Measurements from ENCODE around the gene NMRK2. TPM values are rescaled to one million over a fixed set of nuclear protein-coding genes. Genes with fewer than 3 reads are reported as not detected.

The NMRK2 gene
- polyA plus RNA-seq, 1 of the 3 experiments (the other 2 are of a cell fraction) = not detected

DNA sequence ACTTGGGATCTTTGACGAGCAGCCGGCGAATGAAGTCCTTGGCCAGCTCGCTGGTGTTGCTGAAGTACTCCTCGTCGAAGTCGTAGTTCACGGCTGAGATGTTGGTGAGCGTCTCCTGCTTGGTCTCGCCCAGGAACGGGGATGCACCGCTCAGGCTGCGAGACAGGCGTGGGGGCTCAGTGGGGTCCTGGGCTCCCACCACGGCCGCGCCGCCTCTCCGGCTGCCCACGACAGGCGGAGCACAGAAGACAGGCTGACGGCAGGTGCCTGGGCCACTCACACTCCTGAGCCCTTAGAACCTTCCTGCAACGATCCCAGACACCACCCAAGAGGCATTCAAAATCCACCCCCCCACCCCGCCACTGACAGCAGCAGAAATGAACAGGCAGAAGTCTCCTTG is 28.1 kb downstream of the NMRK2 start:
- no peak for DNase-seq
- H3K36me3 ChIP-seq (replicated peaks in 1 of 2; ENCODE audit: control insufficient read depth in 1 of 2, insufficient read depth in 2 of 2, low read length in 1 of 2) = peaks cover 34 to 55% of the 10 kb centered on the region in 2 experiments
- CTCF ChIA-PET = no interaction called here
- no CpG with 5 or more reads among the region's 24 CpGs for WGBS (ENCODE audit: low lambda C conversion rate)
- no peak overlapping the region for H3K4me2 ChIP-seq
- no peak overlapping the region for H2AFZ ChIP-seq (ENCODE audit: low read depth)
- no peaks in the 10 kb centered on the region for H3K27me3 ChIP-seq (ENCODE audit: insufficient read depth)
- H3K9ac ChIP-seq = no peak overlapping the region
- H3K9me2 ChIP-seq = no peaks in the 10 kb centered on the region
- no peak overlapping the region for H3K4me3 ChIP-seq (ENCODE audit: low read depth in 2 of 2, low read length in 1 of 2)
- H3F3A ChIP-seq (replicated peaks; ENCODE audit: insufficient read depth) = peaks cover 10% of the 10 kb centered on the region
- TF ChIP-seq RFX5 (IDR thresholded peaks at IDR 0.05; ENCODE audit: low read length) (no peak), MXI1 (IDR thresholded peaks at IDR 0.05; ENCODE audit: low read depth, low read length) (no peak), GATA2 (CRISPR knock-in tag; IDR thresholded peaks at IDR 0.05) (no peak), TAF1 (IDR thresholded peaks at IDR 0.05; ENCODE audit: borderline replicate concordance, low read depth, low read length) (no peak), EP300 (IDR thresholded peaks at IDR 0.05; ENCODE audit: borderline replicate concordance in 1 of 2, low read depth in 1 of 2, low read length in 1 of 2) (no peak), RAD21 (IDR thresholded peaks at IDR 0.05; ENCODE audit: low read length) (no peak), MEF2A (IDR thresholded peaks at IDR 0.05; ENCODE audit: borderline replicate concordance, low read depth) (no peak), NFIC (IDR thresholded peaks at IDR 0.05; ENCODE audit: borderline replicate concordance) (no peak)
- TF ChIP-seq, protein P1, sequence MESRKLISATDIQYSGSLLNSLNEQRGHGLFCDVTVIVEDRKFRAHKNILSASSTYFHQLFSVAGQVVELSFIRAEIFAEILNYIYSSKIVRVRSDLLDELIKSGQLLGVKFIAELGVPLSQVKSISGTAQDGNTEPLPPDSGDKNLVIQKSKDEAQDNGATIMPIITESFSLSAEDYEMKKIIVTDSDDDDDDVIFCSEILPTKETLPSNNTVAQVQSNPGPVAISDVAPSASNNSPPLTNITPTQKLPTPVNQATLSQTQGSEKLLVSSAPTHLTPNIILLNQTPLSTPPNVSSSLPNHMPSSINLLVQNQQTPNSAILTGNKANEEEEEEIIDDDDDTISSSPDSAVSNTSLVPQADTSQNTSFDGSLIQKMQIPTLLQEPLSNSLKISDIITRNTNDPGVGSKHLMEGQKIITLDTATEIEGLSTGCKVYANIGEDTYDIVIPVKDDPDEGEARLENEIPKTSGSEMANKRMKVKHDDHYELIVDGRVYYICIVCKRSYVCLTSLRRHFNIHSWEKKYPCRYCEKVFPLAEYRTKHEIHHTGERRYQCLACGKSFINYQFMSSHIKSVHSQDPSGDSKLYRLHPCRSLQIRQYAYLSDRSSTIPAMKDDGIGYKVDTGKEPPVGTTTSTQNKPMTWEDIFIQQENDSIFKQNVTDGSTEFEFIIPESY (IDR thresholded peaks at IDR 0.05; ENCODE audit: borderline replicate concordance, low read depth) = no peak
- TF ChIP-seq, protein P2, sequence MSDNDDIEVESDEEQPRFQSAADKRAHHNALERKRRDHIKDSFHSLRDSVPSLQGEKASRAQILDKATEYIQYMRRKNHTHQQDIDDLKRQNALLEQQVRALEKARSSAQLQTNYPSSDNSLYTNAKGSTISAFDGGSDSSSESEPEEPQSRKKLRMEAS (IDR thresholded peaks at IDR 0.05; ENCODE audit: low read depth) = no peak
- TF ChIP-seq, protein P3, sequence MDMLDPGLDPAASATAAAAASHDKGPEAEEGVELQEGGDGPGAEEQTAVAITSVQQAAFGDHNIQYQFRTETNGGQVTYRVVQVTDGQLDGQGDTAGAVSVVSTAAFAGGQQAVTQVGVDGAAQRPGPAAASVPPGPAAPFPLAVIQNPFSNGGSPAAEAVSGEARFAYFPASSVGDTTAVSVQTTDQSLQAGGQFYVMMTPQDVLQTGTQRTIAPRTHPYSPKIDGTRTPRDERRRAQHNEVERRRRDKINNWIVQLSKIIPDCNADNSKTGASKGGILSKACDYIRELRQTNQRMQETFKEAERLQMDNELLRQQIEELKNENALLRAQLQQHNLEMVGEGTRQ (IDR thresholded peaks at IDR 0.05; ENCODE audit: borderline replicate concordance, low read depth, low read length) = no peak
- POLR2A ChIA-PET = interaction anchor here (1.1 kb wide), 1 partner anchor 24 kb away, joined by 4 read pairs; the partner anchor contains the start of gene EEF2
- H3K27ac ChIP-seq (ENCODE audit: low read depth in 2 of 2, low read length in 1 of 2) = no peak overlapping the region
- peaks cover 70% of the 10 kb centered on the region for H4K20me1 ChIP-seq (ENCODE audit: insufficient read depth)
- H3K4me1 ChIP-seq (ENCODE audit: control insufficient read depth in 1 of 2, insufficient read depth in 2 of 2, low read depth in 1 of 2, low read length in 1 of 2) = no peaks in the 10 kb centered on the region
- peaks cover 45% of the 10 kb centered on the region for H3K79me2 ChIP-seq (ENCODE audit: insufficient read depth)
- no peaks in the 10 kb centered on the region for H3K9me3 ChIP-seq

DNA sequence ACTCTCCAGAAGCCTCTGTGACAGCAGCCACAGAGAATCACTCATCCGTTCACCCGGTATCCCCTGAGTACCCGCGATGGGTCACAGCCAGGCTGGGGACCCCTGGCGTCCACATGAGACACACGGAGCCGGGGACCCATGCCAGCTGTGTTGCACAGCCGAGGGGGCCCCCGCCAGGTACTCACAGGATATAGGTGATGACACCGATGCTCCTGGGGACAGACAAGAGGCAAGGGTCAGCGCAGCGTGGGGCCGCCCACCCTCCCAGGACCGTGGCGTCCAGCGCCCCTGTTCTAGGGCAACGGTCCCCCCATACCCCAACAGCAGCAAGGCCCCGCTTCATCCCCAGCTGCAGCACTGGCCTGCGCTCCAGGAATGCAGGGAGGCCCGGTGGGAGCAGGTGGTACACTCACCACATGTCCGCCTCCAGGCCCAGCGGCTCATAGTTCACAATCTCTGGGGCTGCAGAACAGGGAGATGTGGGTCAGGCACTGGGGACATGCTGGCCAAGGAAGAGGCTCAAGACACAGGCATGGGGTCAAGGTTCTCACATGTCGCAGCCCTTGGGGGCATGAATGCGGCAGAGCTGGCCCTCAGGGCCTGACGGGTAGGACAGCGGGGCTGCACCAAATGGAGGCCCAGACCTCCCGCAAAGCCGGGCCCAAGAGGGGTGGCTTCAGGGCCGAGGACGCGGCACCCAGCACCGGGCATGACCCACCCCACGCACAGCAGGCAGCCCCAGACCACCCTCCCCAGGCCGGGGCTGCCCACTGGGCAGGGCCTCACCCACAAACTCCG is 30.8 kb downstream of the NMRK2 start:
- CTCF ChIA-PET = no interaction called here
- Histone ChIP-seq H3K27ac (ENCODE audit: low read depth in 2 of 2, low read length in 1 of 2) (no peak overlapping the region), H3K36me3 (replicated peaks in 1 of 2; ENCODE audit: control insufficient read depth in 1 of 2, insufficient read depth in 2 of 2, low read length in 1 of 2) (peaks cover 47 to 54% of the 10 kb centered on the region in 2 experiments), H3K79me2 (ENCODE audit: insufficient read depth) (peaks cover 65% of the 10 kb centered on the region), H3F3A (replicated peaks; ENCODE audit: insufficient read depth) (peaks cover 14% of the 10 kb centered on the region), H3K27me3 (ENCODE audit: insufficient read depth) (no peaks in the 10 kb centered on the region), H2AFZ (ENCODE audit: low read depth) (no peak overlapping the region), H3K9me2 (no peaks in the 10 kb centered on the region), H3K4me2 (no peak overlapping the region), H3K9me3 (no peaks in the 10 kb centered on the region), H3K9ac (no peak overlapping the region), H4K20me1 (ENCODE audit: insufficient read depth) (peaks cover 73% of the 10 kb centered on the region), H3K4me1 (ENCODE audit: control insufficient read depth in 1 of 2, insufficient read depth in 2 of 2, low read depth in 1 of 2, low read length in 1 of 2) (peaks cover 0 to 9% of the 10 kb centered on the region in 2 experiments; a peak in 3 of 4 replicates), H3K4me3 (ENCODE audit: low read depth in 2 of 2, low read length in 1 of 2) (no peak overlapping the region)
- no peak for DNase-seq
- 94% methylated on average over 11 of the region's 35 CpGs for WGBS (ENCODE audit: low lambda C conversion rate)
- TF ChIP-seq POLR2AphosphoS5 (IDR thresholded peaks at IDR 0.05; ENCODE audit: low read depth, low read length) (no peak), CHD2 (IDR thresholded peaks at IDR 0.05; ENCODE audit: low read length, partially characterized antibody) (no peak), FOXM1 (IDR thresholded peaks at IDR 0.05; ENCODE audit: low read depth) (no peak), RFX5 (IDR thresholded peaks at IDR 0.05; ENCODE audit: low read length) (no peak), EP300 (IDR thresholded peaks at IDR 0.05; ENCODE audit: borderline replicate concordance in 1 of 2, low read depth in 1 of 2, low read length in 1 of 2) (no peak), TAF1 (IDR thresholded peaks at IDR 0.05; ENCODE audit: borderline replicate concordance, low read depth, low read length) (no peak)
- TF ChIP-seq, protein P3 (IDR thresholded peaks at IDR 0.05; ENCODE audit: borderline replicate concordance, low read depth, low read length) = no peak
- TF ChIP-seq, protein P4, sequence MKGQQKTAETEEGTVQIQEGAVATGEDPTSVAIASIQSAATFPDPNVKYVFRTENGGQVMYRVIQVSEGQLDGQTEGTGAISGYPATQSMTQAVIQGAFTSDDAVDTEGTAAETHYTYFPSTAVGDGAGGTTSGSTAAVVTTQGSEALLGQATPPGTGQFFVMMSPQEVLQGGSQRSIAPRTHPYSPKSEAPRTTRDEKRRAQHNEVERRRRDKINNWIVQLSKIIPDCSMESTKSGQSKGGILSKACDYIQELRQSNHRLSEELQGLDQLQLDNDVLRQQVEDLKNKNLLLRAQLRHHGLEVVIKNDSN (IDR thresholded peaks at IDR 0.05; ENCODE audit: borderline replicate concordance, low read depth) = no peak
- POLR2A ChIA-PET = no interaction called here

All from SK-N-SH (cell line).